Body of pancreas (tissue), 4 donors: ENCODE measurements around the gene WDFY4.

ENCODE experiments used
- POLR2A ChIP-seq, 3 donors: fragments of 450-650 bp; IDR thresholded peaks; one replicate each; pipeline ENCODE4 v1.6.1; 2016; ENCODE audit warnings: antibody characterized with exemption in 3 of 3, mild to moderate bottlenecking in 2 of 3
- TF ChIP-seq, protein P1 (sequence below), 7 experiments: fragments of 450-650 bp in 4 of 7; fragments of 200-600 bp in 3 of 7; sonication (generic) in 3 of 7; IDR thresholded peaks; one replicate each; pipeline ENCODE4 v1.5.1; 2016 to 2019; ENCODE audit warnings: antibody characterized with exemption in 7 of 7

- TF ChIP-seq, protein P1, sequence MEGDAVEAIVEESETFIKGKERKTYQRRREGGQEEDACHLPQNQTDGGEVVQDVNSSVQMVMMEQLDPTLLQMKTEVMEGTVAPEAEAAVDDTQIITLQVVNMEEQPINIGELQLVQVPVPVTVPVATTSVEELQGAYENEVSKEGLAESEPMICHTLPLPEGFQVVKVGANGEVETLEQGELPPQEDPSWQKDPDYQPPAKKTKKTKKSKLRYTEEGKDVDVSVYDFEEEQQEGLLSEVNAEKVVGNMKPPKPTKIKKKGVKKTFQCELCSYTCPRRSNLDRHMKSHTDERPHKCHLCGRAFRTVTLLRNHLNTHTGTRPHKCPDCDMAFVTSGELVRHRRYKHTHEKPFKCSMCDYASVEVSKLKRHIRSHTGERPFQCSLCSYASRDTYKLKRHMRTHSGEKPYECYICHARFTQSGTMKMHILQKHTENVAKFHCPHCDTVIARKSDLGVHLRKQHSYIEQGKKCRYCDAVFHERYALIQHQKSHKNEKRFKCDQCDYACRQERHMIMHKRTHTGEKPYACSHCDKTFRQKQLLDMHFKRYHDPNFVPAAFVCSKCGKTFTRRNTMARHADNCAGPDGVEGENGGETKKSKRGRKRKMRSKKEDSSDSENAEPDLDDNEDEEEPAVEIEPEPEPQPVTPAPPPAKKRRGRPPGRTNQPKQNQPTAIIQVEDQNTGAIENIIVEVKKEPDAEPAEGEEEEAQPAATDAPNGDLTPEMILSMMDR (IDR thresholded peaks at IDR 0.05) = no peak
- TF ChIP-seq POLR2A (IDR thresholded peaks at IDR 0.05) = no peak
Measured at GRCh38 chr10:48773580-48773979, 88.9 kb downstream of the WDFY4 start.
